Right atrium auricular region (tissue), 2 donors: ENCODE results near the gene IGF2R. TPM values are rescaled to one million over a fixed set of nuclear protein-coding genes. Genes with fewer than 3 reads are reported as not detected.

Source experiments
- DNase-seq: peaks from one replicate; pipeline ENCODE4 v3.0.0-alpha.2; 2019; ENCODE audit warnings: low spot score
- H3K27ac ChIP-seq, 2 donors: fragments of 200-600 bp; sonication (generic); 1 replicate in 1 of 2; 2 replicates in 1 of 2; pipeline ENCODE4 v1.5.1; 2016 to 2019
- H3K27me3 ChIP-seq, 2 donors: fragments of 200-600 bp; sonication (generic); one replicate each; pipeline versions ENCODE4 v1.5.1 to v1.6.0; 2017 to 2019
- H3K36me3 ChIP-seq: fragments of 200-600 bp; sonication (generic); one replicate; pipeline ENCODE4 v1.5.1; 2016
- H3K4me1 ChIP-seq, 2 donors: fragments of 200-600 bp; sonication (generic); one replicate each; pipeline versions ENCODE4 v1.5.1 to v1.6.0; 2017 to 2019
- H3K4me3 ChIP-seq, 2 donors: fragments of 200-600 bp; sonication (generic); 1 replicate in 1 of 2; 2 replicates in 1 of 2; pipeline ENCODE4 v1.5.1; 2017 to 2019; ENCODE audit warnings: mild to moderate bottlenecking in 1 of 2, moderate library complexity in 1 of 2
- H3K9me3 ChIP-seq, 2 donors: fragments of 200-600 bp; sonication (generic); one replicate each; pipeline ENCODE4 v1.5.1; 2019
- CTCF ChIP-seq, 2 donors: fragments of 200-600 bp; sonication (generic); IDR thresholded peaks; one replicate each; pipeline ENCODE4 v1.5.1; 2019; ENCODE audit warnings: antibody characterized with exemption in 2 of 2
- total RNA-seq, 2 donors: library from RNA; depleted of rRNA; stranded (reverse); fragments of >200 nt; gene quantifications; one replicate each; pipeline ENCODE4 v1.1.0, GENCODE V29; 2016

IGF2R gene
- total RNA-seq, 2 donors from 2014 or later = 47.9 to 48.9 TPM

- no peaks in the 10 kb centered on the region for H3K9me3 ChIP-seq
- TF ChIP-seq CTCF (IDR thresholded peaks at IDR 0.05) = no peak
- DNase-seq = no peak
- H3K27me3 ChIP-seq = no peaks in the 10 kb centered on the region
- H3K36me3 ChIP-seq = peaks cover 2% of the 10 kb centered on the region
- H3K4me1 ChIP-seq = peaks cover 0 to 32% of the 10 kb centered on the region in 2 donors
- no peak overlapping the region for H3K27ac ChIP-seq
- H3K4me3 ChIP-seq = no peak overlapping the region
Observed at GRCh38 chr6:160007145-160007544, 38.3 kb downstream of the IGF2R start.

- no peaks in the 10 kb centered on the region for H3K9me3 ChIP-seq
- no peak overlapping the region for H3K27ac ChIP-seq
- peaks cover 0 to 32% of the 10 kb centered on the region in 2 donors for H3K4me1 ChIP-seq
- no peaks in the 10 kb centered on the region for H3K27me3 ChIP-seq
- TF ChIP-seq CTCF (IDR thresholded peaks at IDR 0.05) = no peak
- peaks cover 7% of the 10 kb centered on the region for H3K36me3 ChIP-seq
- H3K4me3 ChIP-seq = no peak overlapping the region
- no peak for DNase-seq
Observed at GRCh38 chr6:160007611-160008010, 38.7 kb downstream of the IGF2R start.

- peaks cover 0 to 24% of the 10 kb centered on the region in 2 donors for H3K4me1 ChIP-seq
Observed at GRCh38 chr6:160010067-160010466, 41.2 kb downstream of the IGF2R start.

GRCh38 chr6:160013987-160014868 lies 45.3 kb downstream of the IGF2R start:
- H3K27ac ChIP-seq = no peak overlapping the region
- peaks cover 0 to 18% of the 10 kb centered on the region in 2 donors for H3K4me1 ChIP-seq

More at GRCh38 chr6:160010067-160010466, 41.2 kb downstream of the IGF2R start:
- Histone ChIP-seq H3K9me3 (no peaks in the 10 kb centered on the region), H3K27ac (no peak overlapping the region), H3K27me3 (no peaks in the 10 kb centered on the region), H3K36me3 (peaks cover 13% of the 10 kb centered on the region), H3K4me3 (no peak overlapping the region)
- TF ChIP-seq CTCF (IDR thresholded peaks at IDR 0.05) = no peak
- DNase-seq = no peak

GRCh38 chr6:160014869-160015182 lies 45.9 kb downstream of the IGF2R start:
- H3K9me3 ChIP-seq = no peaks in the 10 kb centered on the region
- H3K4me1 ChIP-seq = peaks cover 0 to 14% of the 10 kb centered on the region in 2 donors
- no peak for DNase-seq
- H3K4me3 ChIP-seq = no peak overlapping the region
- H3K36me3 ChIP-seq = peaks cover 13% of the 10 kb centered on the region
- H3K27me3 ChIP-seq = no peaks in the 10 kb centered on the region
- TF ChIP-seq CTCF (IDR thresholded peaks at IDR 0.05) = no peak
- no peak overlapping the region for H3K27ac ChIP-seq

More at GRCh38 chr6:160013987-160014868, 45.3 kb downstream of the IGF2R start:
- Histone ChIP-seq H3K4me3 (no peak overlapping the region), H3K27me3 (no peaks in the 10 kb centered on the region), H3K36me3 (peaks cover 13% of the 10 kb centered on the region), H3K9me3 (no peaks in the 10 kb centered on the region)
- DNase-seq = no peak
- TF ChIP-seq CTCF (IDR thresholded peaks at IDR 0.05) = no peak
